Urinary bladder (tissue), 4 donors: ENCODE data around the gene GALNT17. TPM values are rescaled to one million over a fixed set of nuclear protein-coding genes. Genes with fewer than 3 reads are reported as not detected.

ENCODE experiments used
- DNase-seq: peaks from one replicate; pipeline ENCODE4 v3.0.0-alpha.2; 2015; ENCODE audit errors: extremely low spot score
- H3K27ac ChIP-seq: one replicate; pipeline ENCODE4 v1.5.1; 2013; ENCODE audit warnings: low read depth, mild to moderate bottlenecking, moderate library complexity
- H3K36me3 ChIP-seq: one replicate; pipeline ENCODE4 v1.6.1; 2013; ENCODE audit warnings: mild to moderate bottlenecking, moderate library complexity; ENCODE audit not compliant: insufficient read depth
- H3K4me1 ChIP-seq: one replicate; pipeline ENCODE4 v1.6.1; 2013; ENCODE audit warnings: mild to moderate bottlenecking, moderate library complexity; ENCODE audit not compliant: insufficient read depth
- H3K4me3 ChIP-seq: one replicate; pipeline ENCODE4 v1.5.1; 2013; ENCODE audit warnings: low read depth, low read length
- WGBS: extraction: QIAGEN DNeasy Blood & Tissue Kit; methylation state at CpG from one replicate; pipeline ENCODE4 v1.1.7; 2013; 5-methylcytosine and 5-hydroxymethylcytosine counted together
- polyA plus RNA-seq: library from polyadenylated mRNA; stranded (reverse); fragments of 200-250 nt; gene quantifications from one replicate; pipeline ENCODE4 v1.2.3, GENCODE V29; 2013
- small RNA-seq: library from RNA; depleted of rRNA; stranded (forward); fragments of <200 nt; gene quantifications from one replicate; pipeline ENCODE3, GENCODE V24; 2014
- total RNA-seq: library from RNA; depleted of rRNA; stranded (reverse); fragments of >200 nt; gene quantifications from one replicate; pipeline ENCODE4 v1.2.3, GENCODE V29; 2014
- donor health status: healthy with polysubstance abuse.
- donor health status: healthy.

The GALNT17 gene
- total and polyA plus RNA-seq, 2 donors: 27.0 to 45.8 TPM

- H3K36me3 ChIP-seq: no peaks in the 10 kb centered on the region
- no peak overlapping the region for H3K4me3 ChIP-seq
- no peaks in the 10 kb centered on the region for H3K4me1 ChIP-seq
- 24% methylated on average over 9 of the region's 9 CpGs for WGBS
- H3K27ac ChIP-seq: no peak overlapping the region
- DNase-seq: no peak
Measured at GRCh38 chr7:71753956-71754664, 622.2 kb downstream of the GALNT17 start.

- WGBS: 88% methylated on average over 4 of the region's 4 CpGs
- no peak overlapping the region for H3K4me3 ChIP-seq
- H3K36me3 ChIP-seq: no peaks in the 10 kb centered on the region
- no peak overlapping the region for H3K27ac ChIP-seq
- no peaks in the 10 kb centered on the region for H3K4me1 ChIP-seq
- no peak for DNase-seq
Measured at GRCh38 chr7:71754828-71755227, 622.9 kb downstream of the GALNT17 start.

DNA sequence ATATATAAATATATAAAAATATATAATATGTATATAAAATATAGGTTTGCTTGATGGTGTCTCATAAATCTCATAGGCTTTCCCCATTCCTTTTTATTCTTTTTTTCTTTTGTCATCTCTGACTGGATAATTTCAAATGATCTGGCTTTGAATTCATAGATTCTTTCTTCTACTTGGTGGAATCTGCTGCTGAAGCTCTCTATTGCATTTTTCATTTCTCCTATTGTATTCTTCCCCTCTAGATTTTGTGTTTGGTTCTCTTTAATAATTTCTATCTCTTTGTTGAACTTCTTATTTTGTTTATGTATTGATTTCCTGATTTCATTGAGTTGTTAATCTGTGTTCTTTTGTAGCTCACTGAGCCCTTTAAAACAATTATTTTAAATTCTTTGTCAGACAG lies 629.4 kb downstream of the GALNT17 start:
- Histone ChIP-seq H3K27ac (no peak overlapping the region), H3K4me3 (no peak overlapping the region), H3K4me1 (no peaks in the 10 kb centered on the region), H3K36me3 (no peaks in the 10 kb centered on the region)
- no peak for DNase-seq

Small RNAs within 50 kb of the gene (small RNA-seq; reads per million reads assigned to genes)
- gene MIR3914-1: 0.09 reads per million
- not detected for gene RN7SKP75
